Sciatic nerve (tissue), 2 donors: Measurements from ENCODE around the gene FBXO41. TPM values are rescaled to one million over a fixed set of nuclear protein-coding genes. Genes with fewer than 3 reads are reported as not detected.

Experiments used
- ATAC-seq: fragments of 200-7000 bp; cut with Tn5 transposase; one replicate; pipeline ENCODE4 v1.9.1; 2020; ENCODE audit warnings: mild to moderate bottlenecking, moderate library complexity
- DNase-seq: peaks from one replicate; pipeline ENCODE4 v3.0.0-alpha.2; 2020; ENCODE audit warnings: low spot score
- intact Hi-C: fragments of 100-400 bp; cut with DNase I; formaldehyde crosslinking; loops from one replicate; pipeline ENCODE4 v1.14.2; 2022
- total RNA-seq: library from RNA; stranded (reverse); fragmentation: NEBNext Ultra II Directional; extraction: Animal tissue kit (Norgen Biotek cat#: 25700); gene quantifications from one replicate; pipeline ENCODE4 v1.2.1, GENCODE V29; 2021
- donor health status: DM: no; HTN: no; CAD: no.
- donor health status: DM: no; HTN: no; CAD: no.

FBXO41 gene
- total RNA-seq, 1 donor from 2014 or later, result 2.1 TPM

GRCh38 chr2:73254343-73255006 is 29.8 kb downstream of the FBXO41 start:
- ATAC-seq (no peak), DNase-seq (no peak)
- intact Hi-C loops, result no loop called here

GRCh38 chr2:73253901-73254300 is 30.4 kb downstream of the FBXO41 start:
- DNase-seq (no peak), ATAC-seq (no peak)
- intact Hi-C loops, result no loop called here

DNA sequence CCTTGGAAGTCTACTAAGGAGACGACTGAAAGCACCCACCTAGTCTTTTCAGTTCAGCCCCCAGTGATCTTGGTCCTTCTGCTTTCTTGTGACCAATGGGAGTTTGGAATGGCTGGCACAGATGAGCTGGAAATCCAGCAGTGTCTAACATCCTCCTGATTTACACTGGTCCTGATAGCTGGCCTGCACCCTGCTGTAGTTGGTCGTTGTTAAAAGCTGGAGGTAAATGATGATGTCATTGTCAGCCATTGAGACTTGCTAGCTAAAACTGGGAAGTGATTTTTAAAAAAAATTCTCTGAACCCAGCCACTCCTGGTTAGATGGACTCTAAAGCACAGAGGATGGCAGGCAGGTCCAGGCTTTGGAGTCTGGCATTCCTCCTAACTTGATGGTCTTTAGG is 30.9 kb downstream of the FBXO41 start:
- DNase-seq (no peak), ATAC-seq (no peak)
- intact Hi-C loops, result no loop called here

GRCh38 chr2:73252238-73253027 is 31.8 kb downstream of the FBXO41 start:
- no peak for DNase-seq
- no peak for ATAC-seq
- intact Hi-C loops, result no loop called here

- DNase-seq (no peak), ATAC-seq (no peak)
- intact Hi-C loops, result no loop called here
Measured at GRCh38 chr2:73250872-73251846, 33.1 kb downstream of the FBXO41 start.

DNA sequence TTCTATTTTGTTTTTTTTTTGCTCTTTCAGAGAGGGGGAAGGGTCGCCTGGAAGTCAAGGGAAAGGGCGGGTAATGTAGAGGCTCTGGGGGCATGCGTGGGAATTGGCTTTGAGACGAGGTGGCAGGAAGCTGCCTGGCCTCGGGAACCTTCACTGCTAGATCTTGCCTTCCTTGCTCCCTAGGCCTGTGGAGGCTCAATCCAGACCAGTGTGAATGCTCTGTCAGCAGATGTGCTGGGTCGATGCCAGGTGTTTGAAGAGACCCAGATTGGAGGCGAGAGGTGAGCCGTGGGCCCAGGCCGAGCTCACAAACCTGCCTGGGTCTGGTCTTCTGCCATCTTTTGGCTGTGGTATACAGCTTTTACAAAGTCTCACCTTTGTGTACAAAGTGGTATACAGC is 34.6 kb downstream of the FBXO41 start:
- ATAC-seq (no peak), DNase-seq (no peak)
- intact Hi-C loops, result no loop called here

GRCh38 chr2:73246850-73247249 is 37.4 kb downstream of the FBXO41 start:
- ATAC-seq, result no peak
- intact Hi-C loops, result no loop called here
- DNase-seq, result no peak

GRCh38 chr2:73244580-73244979 is 39.7 kb downstream of the FBXO41 start:
- DNase-seq (no peak), ATAC-seq (no peak)
- intact Hi-C loops, result no loop called here

DNA sequence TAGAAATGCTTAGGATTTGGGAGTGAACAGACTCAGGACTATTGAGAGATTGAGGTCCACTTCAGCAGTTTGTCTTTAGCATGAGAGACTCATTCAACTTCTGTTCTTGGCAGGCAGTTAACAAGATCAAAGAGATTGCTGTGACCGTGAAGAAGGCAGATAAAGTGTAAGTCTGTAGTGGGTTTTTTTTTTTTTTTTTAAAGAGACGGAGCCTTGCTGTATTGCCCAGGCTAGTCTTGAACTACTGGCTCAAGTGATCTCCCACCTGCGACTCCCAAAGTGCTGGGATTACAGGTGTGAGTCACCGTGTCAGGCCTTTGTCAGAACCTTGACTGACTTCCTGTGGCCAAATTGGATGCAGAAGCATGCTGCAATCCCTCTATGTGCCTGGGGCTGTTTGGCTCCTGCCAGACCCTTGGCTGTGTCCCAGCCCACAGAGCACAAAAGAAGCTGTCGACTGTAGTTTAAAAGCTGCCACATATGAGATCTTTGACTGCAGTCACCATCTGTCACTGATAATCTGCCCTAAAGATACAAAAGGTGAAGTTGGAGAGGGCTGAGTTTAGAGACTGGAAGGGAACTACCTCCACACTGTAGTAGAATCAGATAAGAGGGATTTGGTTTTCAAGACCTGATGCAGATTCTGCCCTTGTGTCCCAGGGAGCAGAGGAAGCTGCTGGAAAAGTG is 40.3 kb downstream of the FBXO41 start:
- DNase-seq (no peak), ATAC-seq (no peak)
- intact Hi-C loops, result no loop called here

- intact Hi-C loops, result no loop called here
- no peak for DNase-seq
- no peak for ATAC-seq
Measured at GRCh38 chr2:73239776-73240175, 44.5 kb downstream of the FBXO41 start.

GRCh38 chr2:73238976-73239375 is 45.3 kb downstream of the FBXO41 start:
- intact Hi-C loops, result no loop called here
- DNase-seq, result no peak
- ATAC-seq, result no peak

GRCh38 chr2:73238149-73238548 is 46.1 kb downstream of the FBXO41 start:
- ATAC-seq, result no peak
- intact Hi-C loops, result no loop called here
- no peak for DNase-seq

- intact Hi-C loops, result no loop called here
- DNase-seq (no peak), ATAC-seq (no peak)
Measured at GRCh38 chr2:73237168-73237567, 47.1 kb downstream of the FBXO41 start.

DNA sequence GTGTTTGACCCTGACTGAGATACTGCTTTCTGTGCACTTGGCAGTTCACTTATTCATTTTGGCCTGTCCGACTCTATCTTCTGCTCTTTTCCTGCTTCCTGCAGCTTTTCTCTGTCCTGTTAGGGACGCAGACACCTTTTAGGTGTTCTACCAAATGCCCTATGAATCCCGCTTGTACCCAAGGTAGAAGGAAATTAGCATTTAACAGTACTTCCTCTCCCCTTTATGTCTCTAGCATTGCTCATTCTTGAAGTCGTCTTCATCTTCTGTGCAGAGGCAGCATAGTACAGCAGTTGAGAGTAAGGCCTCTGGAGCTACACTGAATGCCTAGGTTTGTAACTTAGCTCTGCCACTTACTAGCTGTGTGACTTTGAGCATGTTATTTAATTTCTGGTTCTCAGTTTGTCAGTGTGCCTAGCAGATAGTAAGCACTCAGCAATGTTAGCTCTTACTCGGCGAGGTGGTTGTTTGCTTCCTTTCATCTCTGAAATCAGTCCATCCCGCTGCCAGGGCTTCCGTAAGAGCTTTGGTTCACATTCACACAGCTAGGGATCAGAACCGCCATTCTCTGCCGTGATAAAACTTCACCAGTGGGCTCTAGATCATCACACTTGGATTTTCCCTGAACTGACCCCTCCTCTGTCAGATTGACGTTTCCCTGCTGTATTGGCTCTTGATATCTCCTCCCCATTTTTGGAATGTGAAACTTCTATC is 48.8 kb downstream of the FBXO41 start:
- DNase-seq, result no peak
- intact Hi-C loops, result no loop called here
- ATAC-seq, result no peak

DNA sequence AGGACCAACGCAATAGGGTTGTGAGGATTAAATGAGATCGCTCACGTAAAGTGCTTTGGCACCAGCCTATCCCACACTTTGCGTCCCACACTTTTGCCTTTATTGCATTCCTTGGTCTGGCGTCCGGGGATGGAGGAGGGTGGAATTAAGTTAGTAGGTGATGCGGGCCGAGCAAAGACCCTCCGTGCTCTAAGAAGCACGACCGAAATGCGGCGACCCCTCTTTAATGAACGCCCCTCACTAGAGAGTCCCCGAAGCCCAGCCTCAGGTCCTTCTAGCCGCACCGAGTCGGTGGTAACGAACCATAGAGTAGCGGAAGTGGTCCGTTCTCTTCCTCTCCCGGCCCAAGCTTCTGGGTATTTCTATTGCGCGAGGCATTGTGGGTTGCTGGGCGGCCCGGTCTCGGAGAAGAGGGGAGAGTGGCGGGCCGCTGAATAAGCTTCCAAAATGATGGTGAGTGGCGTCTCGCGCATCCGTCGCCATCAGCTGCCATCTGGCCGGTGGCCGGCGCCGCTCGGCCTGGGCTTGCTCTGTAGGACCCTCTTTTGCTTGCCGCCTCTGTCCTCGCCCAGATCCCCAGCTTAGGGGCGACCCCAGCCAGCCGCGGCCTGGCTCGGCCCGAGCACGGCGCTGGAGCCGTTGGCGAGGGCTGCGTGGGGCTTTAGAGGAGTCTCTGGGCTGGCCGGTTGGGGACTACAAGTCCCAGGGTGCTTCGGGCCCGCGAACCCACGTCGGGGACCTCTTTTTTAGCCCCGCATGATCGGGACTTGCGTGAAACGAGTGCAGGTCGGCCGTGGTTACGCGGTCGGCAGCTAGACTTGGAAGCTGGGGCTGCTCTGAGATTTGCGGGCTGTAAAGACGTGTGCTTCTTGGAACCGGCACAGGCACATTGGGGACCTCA is 50.1 kb downstream of the FBXO41 start, which contains the start of gene CCT7:
Gene CCT7 (plus strand): TSS at position 377 of the 901 bp plus-strand sequence. CDS start 71 bp downstream, at position 448.
- ATAC-seq (peak; percentile 96), DNase-seq (peak; percentile 89)
- intact Hi-C loops, result no loop called here

GRCh38 chr2:73233154-73233931 is 50.9 kb downstream of the FBXO41 start, which contains the start of gene PRADC1:
TSS of gene PRADC1 (minus strand) at chr2:73233239. CDS start at chr2:73233160, 79 bp downstream.
- intact Hi-C loops, result no loop called here
- DNase-seq (peak; percentile 99), ATAC-seq (peak; percentile 98)
